Renal cortex interstitium (tissue), 15 donors: Measurements from ENCODE around the gene TMEM26. TPM values are rescaled to one million over a fixed set of nuclear protein-coding genes. Genes with fewer than 3 reads are reported as not detected.

ENCODE experiments used
- DNase-seq, 11 donors: peaks; one replicate each; pipeline ENCODE4 v3.0.0-alpha.2; 2013; ENCODE audit warnings: low read depth in 9 of 11, low spot score in 4 of 11; ENCODE audit errors: extremely low read depth in 1 of 11
- long read RNA-seq, 16 experiments: transcript quantifications; one replicate each; lab custom pipeline, GENCODE V29; 2026
- polyA plus RNA-seq, 3 donors: library from polyadenylated mRNA; unstranded; fragments of 120-200 nt; gene quantifications; one replicate each; pipeline ENCODE4 v1.2.1, GENCODE V29; 2013; ENCODE audit not compliant: insufficient read length in 3 of 3

Gene TMEM26
- 1 to 10 TPM; 6.9 to 9.2 (median 8.6) TPM for polyA plus RNA-seq
- long read RNA-seq, donor 1: 0 reads
- long read RNA-seq, donor 2, full-length matches to known transcripts: 3 of 3 reads
- long read RNA-seq, donor 2, partial matches to known transcripts: 0 of 3 reads
- long read RNA-seq, donor 2, other reads (novel, unspliced or antisense): 0 of 3 reads
- long read RNA-seq, donor 3, full-length matches to known transcripts: 2 of 12 reads
- long read RNA-seq, donor 3, partial matches to known transcripts: 10 of 12 reads
- long read RNA-seq, donor 3, other reads (novel, unspliced or antisense): 0 of 12 reads
- long read RNA-seq, donor 4, full-length matches to known transcripts: 1 of 1 reads
- long read RNA-seq, donor 4, partial matches to known transcripts: 0 of 1 reads
- long read RNA-seq, donor 4, other reads (novel, unspliced or antisense): 0 of 1 reads
- long read RNA-seq, donor 5: 0 reads
- long read RNA-seq, donor 6, full-length matches to known transcripts: 1 of 1 reads
- long read RNA-seq, donor 6, partial matches to known transcripts: 0 of 1 reads
- long read RNA-seq, donor 6, other reads (novel, unspliced or antisense): 0 of 1 reads
- long read RNA-seq, donor 7, full-length matches to known transcripts: 2 of 12 reads
- long read RNA-seq, donor 7, partial matches to known transcripts: 10 of 12 reads
- long read RNA-seq, donor 7, other reads (novel, unspliced or antisense): 0 of 12 reads
- long read RNA-seq, donor 8, partial matches to known transcripts: 11 of 11 reads
- long read RNA-seq, donor 8, other reads (novel, unspliced or antisense): 0 of 11 reads
- long read RNA-seq, donor 9, full-length matches to known transcripts: 1 of 1 reads
- long read RNA-seq, donor 9, partial matches to known transcripts: 0 of 1 reads
- long read RNA-seq, donor 9, other reads (novel, unspliced or antisense): 0 of 1 reads
- long read RNA-seq, donor 10: 0 reads
- long read RNA-seq, donor 11: 0 reads
- long read RNA-seq, donor 12: 0 reads
- long read RNA-seq, donor 13: 0 reads
- long read RNA-seq, donor 14, full-length matches to known transcripts: 1 of 1 reads
- long read RNA-seq, donor 14, partial matches to known transcripts: 0 of 1 reads
- long read RNA-seq, donor 14, other reads (novel, unspliced or antisense): 0 of 1 reads
- long read RNA-seq, donor 15, full-length matches to known transcripts: 1 of 1 reads
- long read RNA-seq, donor 15, partial matches to known transcripts: 0 of 1 reads
- long read RNA-seq, donor 15, other reads (novel, unspliced or antisense): 0 of 1 reads
- long read RNA-seq, donor 16, full-length matches to known transcripts: 2 of 10 reads
- long read RNA-seq, donor 16, partial matches to known transcripts: 8 of 10 reads
- long read RNA-seq, donor 16, other reads (novel, unspliced or antisense): 0 of 10 reads

DNA sequence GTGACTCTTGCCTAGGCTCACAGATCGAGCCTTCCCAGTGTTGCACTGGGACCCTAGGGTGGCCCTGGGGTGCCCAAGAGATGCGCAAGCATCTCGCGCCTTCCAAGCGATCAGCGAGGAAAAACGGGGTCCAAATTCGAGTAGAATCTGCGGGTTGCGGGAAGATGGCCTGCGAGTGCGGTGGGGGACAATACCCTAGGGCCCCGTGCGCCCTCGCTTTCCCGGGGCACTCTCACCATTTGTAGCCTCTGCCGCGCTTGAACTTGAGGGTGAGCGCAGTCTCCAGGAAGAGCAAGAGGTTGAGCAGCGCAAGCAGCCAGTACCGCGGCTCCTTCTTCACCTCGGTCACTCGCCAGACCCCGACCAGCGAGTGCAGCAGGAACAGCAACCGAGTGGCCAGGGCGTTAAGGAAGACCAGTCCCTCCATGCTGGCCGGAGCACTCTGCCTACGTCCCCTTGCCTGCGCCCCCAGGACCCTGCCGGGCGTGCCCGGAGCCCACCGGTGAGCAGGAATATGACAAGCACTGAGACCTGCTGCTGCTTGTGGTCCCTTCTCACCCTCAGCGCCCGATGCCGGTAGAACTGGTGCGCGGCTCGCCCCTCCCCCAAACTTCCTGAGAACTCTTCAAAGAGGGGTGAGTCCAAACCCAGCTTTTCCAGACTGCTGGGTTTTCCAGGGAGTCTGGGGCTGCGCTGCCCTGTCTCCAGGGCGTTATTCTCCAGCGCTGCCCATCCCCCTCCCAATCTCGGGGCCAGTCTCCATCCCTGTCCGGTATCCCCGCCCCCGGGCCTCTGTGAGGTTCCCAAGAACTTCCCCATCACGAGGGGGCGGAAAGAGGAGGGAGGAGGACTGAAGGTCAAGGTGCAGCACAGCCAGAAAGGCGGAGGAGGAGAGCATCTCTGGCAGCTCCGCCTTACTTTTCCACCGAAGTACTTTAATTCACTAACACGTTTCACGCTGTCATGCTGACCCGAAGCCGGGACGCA is at the start of gene TMEM26:
TSS of gene TMEM26 (minus strand) at position 727 of the 987 bp plus-strand sequence. CDS start at position 427, 300 bp downstream.
- peak in 10 of 11 donors; percentile 35 to 77 (median 56) for DNase-seq

DNA sequence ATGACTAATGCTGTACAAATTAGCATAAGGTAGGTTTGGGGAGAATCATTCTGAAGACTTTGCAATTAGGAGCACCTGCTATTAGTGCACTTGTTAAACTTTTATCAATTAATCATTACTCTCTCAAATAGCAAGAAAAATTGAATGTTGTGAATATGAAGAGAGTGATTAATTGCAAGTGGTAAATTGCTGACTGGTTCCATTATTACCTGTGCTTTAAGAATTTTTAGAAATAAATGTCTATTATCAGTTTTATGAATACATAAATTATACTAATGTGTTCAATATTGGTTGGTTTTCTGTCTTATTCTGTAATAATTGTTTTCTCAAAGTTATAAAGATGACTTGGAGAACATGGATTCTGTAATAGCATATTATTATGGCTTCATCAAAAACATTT is 47.3 kb upstream of the TMEM26 start:
- no peak for DNase-seq

DNA sequence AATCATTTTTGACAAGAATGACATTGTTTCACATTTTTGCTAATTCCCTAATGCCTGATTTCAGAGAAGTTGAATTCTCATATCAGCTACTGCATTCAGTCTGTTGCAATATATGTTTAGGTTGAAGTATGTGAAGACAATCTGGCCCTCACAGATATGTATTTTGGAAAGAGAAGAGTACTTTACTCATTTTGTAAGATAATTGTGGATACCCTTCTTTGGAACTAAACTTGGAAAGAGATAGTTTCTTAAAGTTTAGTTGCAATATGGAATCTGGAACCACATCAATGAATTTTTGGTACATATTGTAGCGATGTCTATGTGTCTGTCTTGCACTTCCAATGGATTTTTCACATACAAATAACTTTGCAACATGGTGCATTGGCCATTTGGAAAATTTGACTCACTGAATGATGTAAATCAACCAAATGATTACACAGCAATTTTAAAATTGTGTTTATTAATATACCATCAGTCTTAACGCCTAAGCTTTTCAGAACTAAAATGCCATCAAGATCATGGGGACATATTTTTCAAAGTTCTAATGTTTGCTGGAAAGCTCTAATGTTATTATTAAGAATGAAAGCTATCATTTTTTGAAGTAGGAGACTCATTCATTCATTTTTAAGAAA is 39.3 kb upstream of the TMEM26 start:
- DNase-seq: no peak

DNA sequence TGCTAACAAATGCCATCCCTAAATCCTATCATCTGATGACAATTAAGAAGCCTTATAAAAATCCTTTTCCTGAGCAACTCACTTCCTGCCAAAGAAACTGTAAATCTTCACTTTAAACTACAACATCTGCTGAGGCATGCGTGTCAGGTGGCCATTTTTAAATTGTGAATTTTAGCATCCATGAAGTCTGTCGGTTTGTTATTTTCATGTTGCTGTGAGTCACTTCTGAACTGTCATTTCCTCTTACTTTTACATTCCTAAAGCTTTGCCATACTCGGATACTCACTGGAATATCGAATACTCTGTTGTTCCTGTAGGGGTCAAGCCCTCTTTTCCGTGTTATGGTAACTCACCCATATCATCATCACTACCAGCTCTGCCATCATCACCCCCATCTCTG is 34.3 kb upstream of the TMEM26 start:
- DNase-seq: no peak

DNA sequence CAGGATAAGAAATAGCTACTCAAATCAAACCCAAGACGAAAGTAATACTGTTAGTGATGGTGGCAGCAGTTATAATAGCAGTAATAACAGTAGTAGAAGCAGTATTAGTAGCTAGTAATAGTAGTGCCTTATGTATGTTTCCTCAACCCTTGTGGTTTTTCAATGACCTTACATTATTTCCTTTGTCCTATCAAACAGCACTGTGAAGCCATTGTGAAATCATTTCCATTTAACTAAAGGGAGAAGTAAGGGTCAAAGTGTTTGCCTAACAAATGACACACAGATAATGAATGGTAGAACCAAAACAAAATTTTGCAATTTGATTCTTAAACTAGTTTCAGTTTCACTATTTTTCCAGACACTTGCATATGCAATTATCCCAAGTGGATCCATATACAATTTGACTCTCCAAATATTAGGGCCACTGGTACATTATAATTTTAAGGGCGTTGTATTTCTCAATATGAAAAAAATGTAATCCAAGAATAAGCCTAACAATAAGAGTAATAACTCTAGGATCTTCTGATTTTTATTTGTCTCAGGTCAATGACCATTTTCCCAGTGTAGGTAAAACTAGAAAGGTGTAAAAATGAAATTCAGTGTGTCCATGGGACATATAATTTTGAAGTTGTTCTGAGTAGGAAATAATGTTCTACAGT is 33.7 kb upstream of the TMEM26 start:
- DNase-seq: no peak

DNA sequence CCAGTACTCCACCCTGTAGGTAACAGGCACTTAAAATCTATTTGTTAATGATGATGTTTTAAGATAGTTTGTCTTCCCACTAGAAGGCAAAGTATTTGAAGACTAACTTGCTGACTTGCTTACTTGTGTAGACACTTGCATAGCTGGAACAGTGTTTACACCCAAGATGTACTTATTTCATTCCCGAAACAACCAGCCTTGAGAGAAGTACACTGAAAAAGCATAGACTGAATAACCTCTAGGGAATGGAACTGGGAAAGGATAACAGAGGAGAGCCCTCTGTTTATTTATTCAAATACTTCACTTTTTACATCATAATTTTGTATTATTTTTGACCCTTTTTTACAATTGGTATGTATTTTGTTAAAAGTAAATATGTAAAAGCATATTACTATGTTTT is 33.1 kb upstream of the TMEM26 start:
- no peak for DNase-seq

DNA sequence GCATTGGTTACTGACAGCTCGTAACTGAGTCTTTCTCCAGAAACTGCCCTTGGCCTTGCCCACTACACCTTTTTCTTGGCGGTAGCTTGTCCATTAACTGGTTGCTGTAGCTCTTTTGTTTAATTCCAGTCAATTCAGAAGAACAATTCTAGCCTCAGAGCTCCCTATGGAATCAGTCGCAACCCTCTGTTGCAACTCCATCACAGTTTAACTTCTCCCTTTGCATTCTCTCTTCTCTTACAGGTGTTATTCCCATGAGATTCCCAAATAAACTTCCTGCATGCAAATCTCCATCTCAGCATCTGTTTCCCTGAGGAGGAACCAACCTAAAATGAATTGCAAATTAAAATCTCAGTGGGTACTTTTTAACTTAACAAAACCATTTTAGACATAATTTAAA is 28.4 kb upstream of the TMEM26 start:
- no peak for DNase-seq

DNA sequence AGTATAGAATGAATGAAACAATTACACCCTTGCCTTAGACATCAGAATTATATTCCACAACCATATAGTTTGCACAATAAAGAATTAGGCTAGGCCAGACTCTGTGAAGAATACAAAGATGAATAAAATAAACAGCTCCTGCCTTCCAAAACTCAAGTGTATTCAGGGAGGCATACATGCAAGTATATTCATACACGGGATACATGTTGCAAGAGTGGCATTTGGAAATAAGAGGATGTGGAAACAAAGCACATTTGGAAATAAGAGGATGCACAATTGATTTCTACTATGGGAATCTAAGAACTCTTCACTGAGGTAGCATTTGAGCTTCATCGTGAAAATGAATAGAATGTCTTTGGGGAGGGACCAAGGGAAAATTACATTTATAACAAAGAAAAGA is 27.0 kb upstream of the TMEM26 start:
- DNase-seq: no peak

DNA sequence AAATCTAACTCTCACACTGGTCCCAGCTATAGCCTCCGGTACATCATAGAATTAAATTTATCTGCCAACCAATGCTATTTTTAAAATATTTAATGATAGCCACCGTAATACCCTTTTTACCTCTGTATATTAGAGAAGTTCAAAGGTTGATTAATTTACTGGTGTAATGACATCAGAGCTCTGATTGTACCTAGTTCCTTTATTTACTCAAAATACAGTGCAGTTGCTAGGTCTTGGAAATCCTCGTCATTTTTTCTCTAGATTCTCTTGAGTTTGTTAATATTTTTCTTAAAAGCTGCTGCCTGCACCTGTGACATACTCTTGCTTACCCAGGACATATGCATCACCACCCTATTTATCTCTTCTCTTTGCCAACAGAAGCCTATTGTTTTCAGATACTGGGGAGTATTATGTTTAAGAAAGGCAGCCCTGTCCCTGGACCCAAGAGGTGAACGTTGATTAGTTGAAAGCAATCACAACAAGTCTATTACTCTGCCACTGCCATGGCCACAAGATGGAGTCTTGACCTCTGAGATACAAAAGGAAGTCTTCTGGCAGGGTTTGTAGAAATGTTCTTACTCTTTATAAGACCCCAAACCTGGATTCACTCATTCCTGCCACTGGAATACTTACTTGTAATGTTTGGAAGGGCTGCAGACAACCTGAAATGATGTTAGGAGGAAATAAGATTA is 25.6 kb upstream of the TMEM26 start:
- DNase-seq: no peak

DNA sequence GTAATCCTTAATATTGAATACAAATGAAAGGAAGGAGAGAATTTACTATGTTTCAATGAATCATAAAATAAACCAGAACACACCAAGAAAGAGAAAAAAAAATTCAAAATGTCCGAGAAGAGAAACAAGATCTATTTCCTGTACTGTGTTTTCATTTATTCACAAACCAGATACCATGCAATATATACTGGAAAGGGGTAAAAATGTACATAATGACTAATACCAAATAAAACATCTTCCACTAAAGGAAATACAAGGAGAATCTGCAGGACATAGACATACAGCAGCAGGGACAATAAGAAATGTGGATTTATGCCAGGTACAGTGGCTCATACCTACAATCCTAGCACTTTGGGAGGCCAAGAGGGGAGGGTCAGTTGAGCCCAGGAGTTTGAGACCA is 24.3 kb upstream of the TMEM26 start:
- no peak for DNase-seq

DNA sequence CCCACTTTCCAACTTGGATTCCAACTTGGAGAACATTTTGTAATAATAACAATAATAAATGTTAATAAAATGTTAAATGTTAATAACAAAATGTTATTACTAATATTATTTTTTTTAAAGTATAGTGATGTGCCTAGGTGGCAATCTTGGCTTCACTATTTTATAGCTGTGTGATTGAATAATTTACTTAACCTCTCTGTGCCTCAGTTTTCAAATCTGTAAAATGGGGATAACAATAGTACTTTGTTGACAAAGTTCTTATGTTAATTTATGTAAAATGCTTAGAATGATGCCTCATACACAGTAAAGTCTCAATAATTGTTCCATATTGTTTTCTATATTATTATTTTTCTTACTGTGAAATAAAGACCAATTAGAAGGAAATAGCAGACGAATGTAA is 23.3 kb upstream of the TMEM26 start:
- no peak for DNase-seq

DNA sequence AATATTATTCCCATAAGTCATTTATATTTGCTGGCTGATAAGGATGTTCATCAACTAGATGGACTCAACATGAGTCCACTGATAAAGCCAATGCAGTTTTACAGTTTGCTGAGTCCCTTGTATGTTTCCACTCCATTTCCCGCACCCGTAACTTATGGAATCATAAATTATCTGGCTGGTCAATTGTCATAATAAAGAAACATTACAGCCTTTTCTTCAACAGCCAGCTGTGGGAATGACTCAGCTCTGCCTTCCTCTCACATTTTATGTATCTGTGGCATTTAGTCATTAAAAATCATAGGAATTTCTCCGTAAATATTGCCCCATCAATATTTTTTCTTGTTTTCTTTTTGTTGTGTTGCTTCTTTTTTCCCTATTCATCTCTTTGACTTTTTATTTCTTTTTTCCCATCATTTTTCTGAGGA is 22.3 kb upstream of the TMEM26 start:
- DNase-seq: no peak

DNA sequence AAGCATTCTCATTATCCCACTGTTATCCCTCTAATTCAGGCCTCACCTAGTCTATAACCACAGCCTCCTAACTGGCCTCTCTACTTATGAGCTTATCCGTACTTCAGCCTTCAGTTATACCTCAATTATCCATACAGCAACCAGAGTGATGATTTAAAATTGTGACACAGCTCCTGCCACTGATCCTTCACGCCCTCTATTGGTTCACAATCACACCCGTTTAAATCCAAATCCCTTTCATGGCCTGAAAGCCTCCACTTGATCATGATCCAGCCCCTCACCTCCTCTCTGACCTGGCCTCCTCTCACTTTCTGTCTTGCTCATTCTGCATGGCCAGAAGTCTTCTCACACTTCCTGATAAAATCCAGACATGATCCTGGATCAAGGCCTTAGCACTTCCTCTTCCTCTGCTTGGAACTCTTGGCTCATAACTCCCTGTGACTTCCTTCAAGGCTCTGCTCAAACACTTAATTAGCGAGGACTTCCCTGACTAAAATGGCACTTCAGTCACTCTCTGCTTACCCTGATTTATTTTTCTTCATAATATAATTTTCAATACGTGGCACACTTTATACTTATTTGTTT is 19.0 kb upstream of the TMEM26 start:
- no peak for DNase-seq

DNA sequence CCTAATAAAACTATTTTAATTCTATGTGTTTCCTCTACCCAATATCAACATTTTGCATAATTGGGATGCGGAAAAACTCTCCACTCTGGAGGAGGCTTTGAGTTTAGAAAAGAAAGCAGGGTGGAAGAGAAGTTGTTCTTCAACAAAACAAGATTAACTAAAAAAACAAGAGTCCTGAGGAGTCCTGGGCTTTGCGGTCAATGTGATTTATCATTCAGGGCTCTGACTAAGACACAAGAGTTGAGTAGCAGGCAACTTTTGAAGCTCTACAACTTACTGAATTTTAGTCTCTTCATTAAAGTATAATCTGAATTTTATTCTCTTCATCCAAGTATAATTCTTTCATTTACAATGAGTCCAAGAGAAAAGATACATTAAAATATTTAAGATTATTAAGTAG is 18.3 kb upstream of the TMEM26 start:
- no peak for DNase-seq

DNA sequence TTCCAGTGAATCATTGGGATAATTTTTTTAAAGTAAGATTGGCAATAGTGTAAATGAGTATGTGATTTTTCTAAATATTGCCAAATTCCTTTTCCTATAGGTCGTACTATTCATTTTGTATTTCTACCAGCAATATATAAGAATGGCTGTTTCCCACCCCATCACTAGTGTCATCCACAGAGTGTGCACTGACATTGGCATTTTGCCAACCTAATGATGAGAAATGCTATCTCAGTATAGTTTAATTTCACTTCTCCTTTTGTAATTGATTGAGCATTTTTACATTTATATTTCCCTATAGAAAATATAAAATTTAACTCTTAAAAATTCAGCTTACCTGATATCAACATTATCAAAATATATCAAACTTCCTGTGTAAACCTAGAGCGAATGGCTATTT is 17.6 kb upstream of the TMEM26 start:
- no peak for DNase-seq
